IMR-90 (cell line): ENCODE measurements around the gene EIF2S1. TPM values are rescaled to one million over a fixed set of nuclear protein-coding genes. Genes with fewer than 3 reads are reported as not detected.

Experiments
- ATAC-seq: fragments of 200-7000 bp; cut with Tn5 transposase; 2 replicates; pipeline ENCODE4 v1.9.1; 2020; ENCODE audit warnings: low read depth, mild to moderate bottlenecking, moderate library complexity
- Bru-seq: library from RNA; stranded (reverse); fragments of 400-500 nt; gene quantifications from one replicate; lab custom pipeline; 2021; lab: Mats Ljungman, UMichigan
- BruChase-seq, 2 experiments: library from RNA; stranded (reverse); fragments of 400-500 nt; gene quantifications; one replicate each; lab custom pipeline; 2021; lab: Mats Ljungman, UMichigan
- BruUV-seq: library from RNA; stranded (reverse); fragments of 400-500 nt; replicated peaks from 2 replicates; lab custom pipeline; 2021; lab: Mats Ljungman, UMichigan
- CTCF ChIA-PET: fragments of 300-600 bp; formaldehyde crosslinking; extraction: SDS; loops from one replicate; lab custom pipeline; 2021; ENCODE audit warnings: antibody characterized with exemption; lab: Yijun Ruan, JAX
- POLR2A ChIA-PET: fragments of 300-600 bp; sonication (Branson Sonifier 250); formaldehyde crosslinking; loops from one replicate; lab custom pipeline; 2022; ENCODE audit warnings: antibody characterized with exemption; ENCODE audit not compliant: unreplicated experiment; lab: Charles Lee
- DNase-seq: peaks from one replicate; pipeline ENCODE4 v3.0.0; 2013
- H2AFZ ChIP-seq: replicated peaks from 2 replicates; pipeline ENCODE3; 2013; ENCODE audit warnings: low read length, mild to moderate bottlenecking; ENCODE audit not compliant: poor library complexity
- H2AK5ac ChIP-seq: 2 replicates; pipeline ENCODE4 v1.6.1; 2013; ENCODE audit warnings: low read depth, low read length, inconsistent platforms
- H2AK9ac ChIP-seq: replicated peaks from 2 replicates; pipeline ENCODE3; 2013; ENCODE audit warnings: mild to moderate bottlenecking, low read depth, low read length, moderate library complexity; ENCODE audit not compliant: poor library complexity
- H2BK120ac ChIP-seq: 2 replicates; pipeline ENCODE4 v1.6.1; 2013; ENCODE audit warnings: low read depth, low read length, inconsistent platforms
- H2BK15ac ChIP-seq: 3 replicates; pipeline ENCODE4 v1.6.1; 2013; ENCODE audit warnings: low read depth, low read length, inconsistent platforms
- H2BK20ac ChIP-seq: 2 replicates; pipeline ENCODE4 v1.6.1; 2013; ENCODE audit warnings: low read depth, mild to moderate bottlenecking, inconsistent platforms, low read length, moderate library complexity
- H2BK5ac ChIP-seq: 2 replicates; pipeline ENCODE4 v1.6.1; 2013; ENCODE audit warnings: mild to moderate bottlenecking, low read depth, low read length, inconsistent platforms; ENCODE audit not compliant: poor library complexity, severe bottlenecking
- H3K14ac ChIP-seq: replicated peaks from 2 replicates; pipeline ENCODE4 v1.6.1; 2013; ENCODE audit warnings: low read depth, low read length, inconsistent platforms
- H3K18ac ChIP-seq: 2 replicates; pipeline ENCODE4 v1.6.1; 2013; ENCODE audit warnings: low read depth, low read length, control low read depth
- H3K23ac ChIP-seq: 2 replicates; pipeline ENCODE4 v1.6.1; 2013; ENCODE audit warnings: low read depth, low read length, inconsistent platforms
- H3K27ac ChIP-seq: 2 replicates; pipeline ENCODE4 v1.5.1; 2013; ENCODE audit warnings: mild to moderate bottlenecking, control low read depth, low read length; ENCODE audit not compliant: insufficient read depth
- H3K27me3 ChIP-seq: 2 replicates; pipeline ENCODE4 v1.6.1; 2013; ENCODE audit warnings: low read length; ENCODE audit not compliant: control insufficient read depth, insufficient read depth
- H3K36me3 ChIP-seq: 2 replicates; pipeline ENCODE4 v1.6.1; 2013; ENCODE audit warnings: low read length, mixed read lengths; ENCODE audit not compliant: control insufficient read depth, insufficient read depth
- H3K4ac ChIP-seq: 2 replicates; pipeline ENCODE4 v1.6.1; 2013; ENCODE audit warnings: low read depth, low read length, inconsistent platforms
- H3K4me1 ChIP-seq: 2 replicates; pipeline ENCODE4 v1.6.1; 2013; ENCODE audit warnings: low read length, mixed read lengths; ENCODE audit not compliant: control insufficient read depth, insufficient read depth
- H3K4me2 ChIP-seq: 2 replicates; pipeline ENCODE4 v1.6.1; 2013; ENCODE audit warnings: low read depth, mild to moderate bottlenecking, control low read depth, low read length, moderate library complexity
- H3K4me3 ChIP-seq: 2 replicates; pipeline ENCODE4 v1.5.1; 2013; ENCODE audit warnings: low read depth, mild to moderate bottlenecking, control low read depth, low read length, moderate library complexity; ENCODE audit not compliant: insufficient read depth
- H3K56ac ChIP-seq: 2 replicates; pipeline ENCODE4 v1.6.1; 2013; ENCODE audit warnings: low read length, inconsistent platforms; ENCODE audit not compliant: insufficient read depth; ENCODE audit errors: extremely low read depth
- H3K79me1 ChIP-seq, 2 experiments: 2 replicates each; pipeline ENCODE4 v1.6.1; 2013; ENCODE audit warnings: low read length in 2 of 2, inconsistent platforms in 1 of 2, low read depth in 1 of 2
- H3K9ac ChIP-seq: 2 replicates; pipeline ENCODE4 v1.6.1; 2013; ENCODE audit warnings: low read depth, low read length, control low read depth
- H3K9me1 ChIP-seq: 2 replicates; pipeline ENCODE4 v1.6.1; 2013; ENCODE audit warnings: low read length, inconsistent platforms; ENCODE audit not compliant: insufficient read depth
- H3K9me3 ChIP-seq: 2 replicates; pipeline ENCODE4 v1.6.1; 2013; ENCODE audit warnings: low read length; ENCODE audit not compliant: control insufficient read depth, insufficient read depth
- H4K20me1 ChIP-seq: 2 replicates; pipeline ENCODE4 v1.6.1; 2013; ENCODE audit warnings: low read length, inconsistent platforms; ENCODE audit not compliant: insufficient read depth
- H4K5ac ChIP-seq: 2 replicates; pipeline ENCODE4 v1.6.1; 2013; ENCODE audit warnings: mild to moderate bottlenecking, low read depth, low read length, control low read depth
- H4K8ac ChIP-seq, 2 experiments: 2 replicates each; pipeline ENCODE4 v1.6.1; 2013; ENCODE audit warnings: low read depth in 2 of 2, low read length in 2 of 2, control low read depth in 1 of 2, inconsistent platforms in 1 of 2
- H4K91ac ChIP-seq: 2 replicates; pipeline ENCODE4 v1.6.1; 2013; ENCODE audit warnings: low read depth, low read length, inconsistent platforms; ENCODE audit not compliant: insufficient read depth
- CEBPB ChIP-seq: IDR thresholded peaks from 2 replicates; pipeline ENCODE4 v1.6.1; 2012; ENCODE audit warnings: low read depth, low read length, improper control_type of control experiment
- CHD1 ChIP-seq: IDR thresholded peaks from 2 replicates; pipeline ENCODE4 v1.6.1; 2012; ENCODE audit warnings: low read depth, low read length, improper control_type of control experiment
- ELK1 ChIP-seq: fragments of 150-350 bp; IDR thresholded peaks from 2 replicates; pipeline ENCODE4 v1.6.1; 2016; ENCODE audit warnings: low read depth, mild to moderate bottlenecking, low read length, moderate library complexity, borderline replicate concordance
- FOS ChIP-seq: fragments of 150-350 bp; IDR thresholded peaks from 2 replicates; pipeline ENCODE4 v1.6.1; 2016; ENCODE audit warnings: low read depth, low read length
- MAFK ChIP-seq: IDR thresholded peaks from 2 replicates; pipeline ENCODE4 v1.6.1; 2012; ENCODE audit warnings: low read depth, low read length, improper control_type of control experiment
- MAZ ChIP-seq: IDR thresholded peaks from 2 replicates; pipeline ENCODE4 v1.6.1; 2012; ENCODE audit warnings: low read depth, mild to moderate bottlenecking, low read length, improper control_type of control experiment, moderate library complexity, borderline replicate concordance
- MXI1 ChIP-seq: IDR thresholded peaks from 2 replicates; pipeline ENCODE4 v1.6.1; 2012; ENCODE audit warnings: low read depth, mild to moderate bottlenecking, low read length, moderate library complexity, borderline replicate concordance
- NFE2L2 ChIP-seq: fragments of 150-350 bp; IDR thresholded peaks from 2 replicates; pipeline ENCODE4 v1.6.1; 2016; ENCODE audit warnings: low read depth, mild to moderate bottlenecking, low read length
- POLR2A ChIP-seq: IDR thresholded peaks from 2 replicates; pipeline ENCODE4 v1.6.1; 2012; ENCODE audit warnings: mild to moderate bottlenecking, low read depth, low read length
- RAD21 ChIP-seq: IDR thresholded peaks from 2 replicates; pipeline ENCODE4 v1.6.1; 2012; ENCODE audit warnings: low read length, improper control_type of control experiment
- RCOR1 ChIP-seq: IDR thresholded peaks from 2 replicates; pipeline ENCODE4 v1.6.1; 2012; ENCODE audit warnings: mild to moderate bottlenecking, low read length, improper control_type of control experiment; ENCODE audit not compliant: insufficient replicate concordance
- RFX5 ChIP-seq: IDR thresholded peaks from 2 replicates; pipeline ENCODE4 v1.8.0; 2012; ENCODE audit warnings: low read depth, mild to moderate bottlenecking, low read length, moderate library complexity
- SMC3 ChIP-seq: fragments of 150-350 bp; IDR thresholded peaks from 2 replicates; pipeline ENCODE4 v1.6.1; 2016; ENCODE audit warnings: low read depth, mild to moderate bottlenecking, antibody characterized with exemption, low read length, moderate library complexity
- USF2 ChIP-seq: fragments of 150-350 bp; IDR thresholded peaks from 2 replicates; pipeline ENCODE4 v1.6.1; 2017; ENCODE audit warnings: mild to moderate bottlenecking, antibody characterized with exemption, low read length, low read depth
- WGBS, 2 experiments: methylation state at CpG; one replicate each; pipeline versions ENCODE4 v1.1.5 to v1.1.7; 2013; ENCODE audit warnings: missing lambda C conversion rate in 2 of 2; ENCODE audit not compliant: insufficient read length in 1 of 2; ENCODE audit errors: extremely low coverage in 2 of 2; 5-methylcytosine and 5-hydroxymethylcytosine counted together
- dilution Hi-C: fragments of 300-500 bp; cut with HindIII; formaldehyde crosslinking; loops from one replicate; pipeline ENCODE4 v1.14.3; 2018; ENCODE audit warnings: low sequenced_read_pairs; ENCODE audit not compliant: unreplicated experiment
- in situ Hi-C: fragments of 300-500 bp; cut with MboI; formaldehyde crosslinking; loops from 3 replicates; pipeline ENCODE4 v1.14.3; 2019; ENCODE audit warnings: low sequenced_read_pairs, inconsistent platforms, mixed read lengths
- intact Hi-C: fragments of 100-400 bp; cut with micrococcal nuclease; formaldehyde crosslinking; loops from 2 replicates; pipeline ENCODE4 v1.10.0; 2022
- long read RNA-seq: library from polyadenylated mRNA; unstranded; transcript quantifications from one replicate; pipeline ENCODE4 v2.0.0, GENCODE V29; 2021; ENCODE audit not compliant: unreplicated experiment
- polyA plus RNA-seq, 3 experiments: library from polyadenylated mRNA; depleted of rRNA; stranded (reverse); fragments of >200 nt; gene quantifications; 2 replicates each; pipeline ENCODE4 v1.2.3, GENCODE V29; 2012; ENCODE audit warnings: low replicate concordance in 1 of 3
- total RNA-seq: library from RNA; depleted of rRNA; stranded (reverse); fragments of >200 nt; gene quantifications from 2 replicates; pipeline ENCODE4 v1.2.3, GENCODE V29; 2012; rRNA removed

EIF2S1 gene
- total RNA-seq: 125 and 360 TPM in 2 replicates
- polyA plus RNA-seq (2012; rRNA removed): 51.3 and 57.9 TPM in 2 replicates
- polyA plus RNA-seq (2012; cell fraction: cytosol; rRNA removed): 6.6 and 7.6 TPM in 2 replicates
- polyA plus RNA-seq (2012; cell fraction: nucleus; rRNA removed; ENCODE audit: low replicate concordance): 2.3 and 13.5 TPM in 2 replicates
- percentile 89 among the genes with signal in this experiment for Bru-seq, nascent RNA
- percentile 88 among the genes with signal in this experiment for BruChase-seq, experiment 1, labeled RNA remaining after a 6-hour chase
- BruChase-seq, experiment 2, labeled RNA remaining after a 2-hour chase: percentile 85 among the genes with signal in this experiment
- long read RNA-seq, full-length matches to known transcripts: 160 of 172 reads
- long read RNA-seq, partial matches to known transcripts: 2 of 172 reads
- long read RNA-seq, other reads (novel, unspliced or antisense): 10 of 172 reads

GRCh38 chr14:67359775-67360469, at the start of gene EIF2S1, which contains the start of gene ATP6V1D:
Gene EIF2S1, plus strand, starts transcription at chr14:67360328. Its CDS starts 4,440 bp downstream, at chr14:67364768.
Gene ATP6V1D, minus strand, starts transcription at chr14:67359804. Its CDS starts 106 bp downstream, at chr14:67359698.
- Histone ChIP-seq H3K79me1 (peaks cover 3 to 27% of the 10 kb centered on the region in 2 experiments; a peak in 2 of 4 replicates), H2AK5ac (peak within 1 kb of the TSS; percentile 83), H4K8ac (peak within 1 kb of the TSS; percentile 45 to 98), H3K18ac (peak within 1 kb of the TSS; percentile 89), H3K27ac (peak within 1 kb of the TSS; percentile 87), H4K5ac (peak within 1 kb of the TSS; percentile 93), H3K36me3 (no peaks in the 10 kb centered on the region; the same call in 1 of the 2 replicates), H3K27me3 (no peaks in the 10 kb centered on the region), H2BK120ac (peak within 1 kb of the TSS; percentile 97), H3K4ac (peak within 1 kb of the TSS; percentile 97), H3K4me1 (peaks cover 2% of the 10 kb centered on the region; the same call in 1 of the 2 replicates), H3K9ac (peak within 1 kb of the TSS; percentile 92), H4K20me1 (peaks cover 19% of the 10 kb centered on the region), H3K14ac (peak within 1 kb of the TSS; percentile 99), H3K9me1 (peaks cover 2% of the 10 kb centered on the region; the same call in 1 of the 2 replicates), H2BK15ac (peak within 1 kb of the TSS; percentile 96), H3K23ac (peak within 1 kb of the TSS; percentile 100), H4K91ac (peak within 1 kb of the TSS; percentile 99), H2BK5ac (peak within 1 kb of the TSS; percentile 95), H3K4me3 (peak within 1 kb of the TSS; percentile 96), H3K56ac (peak within 1 kb of the TSS; percentile 100), H2AK9ac (peak within 1 kb of the TSS; percentile 93), H3K9me3 (no peaks in the 10 kb centered on the region), H2BK20ac (peak within 1 kb of the TSS; percentile 89), H3K4me2 (peak within 1 kb of the TSS; percentile 88), H2AFZ (peak within 1 kb of the TSS; percentile 92)
- in situ Hi-C loops: no loop called here
- CTCF ChIA-PET: interaction anchor here (0.5 to 1.6 kb wide), 20 partner anchors 9 to 506 kb away, joined by 3 to 9 read pairs (median 3); no protein-coding TSS in a partner anchor
- intact Hi-C loops: loop anchor here (1.0 kb wide), 2 partner anchors 119 to 194 kb away; partner anchors contain the start of gene PALS1
- dilution Hi-C loops: no loop called here
- BruUV-seq: no TSS peak
- 0% methylated on average over 5 of the region's 47 CpGs; no CpG with 5 or more reads in 1 of the 2 experiments for WGBS, 2 experiments
- POLR2A ChIA-PET: no interaction called here
- DNase-seq (peak; percentile 99), ATAC-seq (peak; percentile 97)
- TF ChIP-seq MAZ (peak; percentile 94), MAFK (no peak; the same call in 1 of the 2 replicates), ELK1 (0 out of 2 replicates have a peak, but pooled peaks have one; percentile 75), NFE2L2 (no peak), SMC3 (no peak; the same call in 1 of the 2 replicates), RAD21 (peak; percentile 29), USF2 (peak; percentile 87), MXI1 (peak; percentile 75; the same call in 1 of the 2 replicates), POLR2A (peak; percentile 79), RFX5 (peak; percentile 29; the same call in 1 of the 2 replicates), RCOR1 (peak; percentile 75), FOS (no peak), CHD1 (no peak), CEBPB (peak; percentile 64; the same call in 1 of the 2 replicates)
